Neural cell (in vitro differentiated cells): ENCODE measurements around the gene SERPINB8. TPM values are rescaled to one million over a fixed set of nuclear protein-coding genes. Genes with fewer than 3 reads are reported as not detected.

Experiments used
- H2AFZ ChIP-seq: fragments of 200-600, 300-800 bp; sonication (generic), shearing (Covaris generic); 2 replicates; pipeline ENCODE4 v1.6.0; 2014; ENCODE audit warnings: low read depth, mild to moderate bottlenecking, antibody characterized with exemption, low read length, moderate library complexity
- H3F3A ChIP-seq: fragments of 200-600 bp; shearing (Covaris generic); 2 replicates; pipeline ENCODE4 v1.6.1; 2016; ENCODE audit warnings: mild to moderate bottlenecking, moderate library complexity, mixed read lengths, antibody characterized with exemption, low read length; ENCODE audit not compliant: insufficient read depth, poor library complexity, severe bottlenecking
- H3K27ac ChIP-seq: fragments of 200-600, 300-800 bp; sonication (generic), shearing (Covaris generic); 2 replicates; pipeline ENCODE4 v1.5.1; 2014; ENCODE audit warnings: mild to moderate bottlenecking, low read length, moderate library complexity
- H3K27me3 ChIP-seq: fragments of 300-800, 200-600 bp; sonication (generic), shearing (Covaris generic); 2 replicates; pipeline ENCODE4 v1.6.0; 2014; ENCODE audit warnings: mild to moderate bottlenecking, low read depth, low read length, moderate library complexity; ENCODE audit not compliant: insufficient read depth
- H3K36me3 ChIP-seq: fragments of 300-800, 200-600 bp; sonication (generic), shearing (Covaris generic); 2 replicates; pipeline ENCODE4 v1.5.1; 2014; ENCODE audit warnings: mild to moderate bottlenecking, antibody characterized with exemption, low read length, moderate library complexity; ENCODE audit not compliant: insufficient read depth
- H3K4me2 ChIP-seq: fragments of 300-800, 200-600 bp; sonication (generic), shearing (Covaris generic); 2 replicates; pipeline ENCODE4 v1.6.0; 2014; ENCODE audit warnings: mild to moderate bottlenecking, low read length
- H3K4me3 ChIP-seq: fragments of 300-800, 200-600 bp; sonication (generic), shearing (Covaris generic); 2 replicates; pipeline ENCODE4 v1.5.1; 2014; ENCODE audit warnings: mild to moderate bottlenecking, low read length, moderate library complexity
- H3K79me2 ChIP-seq: fragments of 200-600 bp; shearing (Covaris generic); replicated peaks from 2 replicates; pipeline ENCODE4 v1.6.0; 2014; ENCODE audit warnings: mild to moderate bottlenecking, low read length, moderate library complexity; ENCODE audit not compliant: insufficient read depth
- H3K9ac ChIP-seq: fragments of 300-800, 200-600 bp; sonication (generic), shearing (Covaris generic); 2 replicates; pipeline ENCODE4 v1.6.1; 2016; ENCODE audit warnings: mild to moderate bottlenecking, low read length, mixed read lengths
- H3K9me2 ChIP-seq: fragments of 200-600 bp; shearing (Covaris generic); 2 replicates; pipeline ENCODE4 v1.6.1; 2016; ENCODE audit warnings: mild to moderate bottlenecking, low read length, mixed read lengths; ENCODE audit not compliant: insufficient read depth
- H3K9me3 ChIP-seq: fragments of 200-600, 300-800 bp; sonication (generic), shearing (Covaris generic); 2 replicates; pipeline ENCODE4 v1.6.1; 2016; ENCODE audit warnings: mild to moderate bottlenecking, mixed run types, low read length, moderate library complexity, mixed read lengths
- H4K20me1 ChIP-seq: fragments of 200-600 bp; shearing (Covaris generic); 2 replicates; pipeline ENCODE4 v1.6.1; 2016; ENCODE audit warnings: mild to moderate bottlenecking, mixed run types; ENCODE audit not compliant: insufficient read depth
- CTCF ChIP-seq: fragments of 450-650 bp; IDR thresholded peaks from 2 replicates; pipeline ENCODE4 v1.5.1; 2014; ENCODE audit warnings: antibody characterized with exemption, mild to moderate bottlenecking, moderate library complexity; ENCODE audit not compliant: poor library complexity, severe bottlenecking
- EP300 ChIP-seq: fragments of 450-650 bp; conservative IDR thresholded peaks from 2 replicates; pipeline ENCODE4 v1.6.1; 2014; ENCODE audit warnings: antibody characterized with exemption, mild to moderate bottlenecking, moderate library complexity; ENCODE audit not compliant: poor library complexity, severe bottlenecking
- EZH2 ChIP-seq: fragments of 200-600, 300-800 bp; shearing (Covaris generic), sonication (generic); IDR thresholded peaks from 2 replicates; pipeline ENCODE4 v1.6.1; 2014; ENCODE audit warnings: antibody characterized with exemption, low read length, borderline replicate concordance, mild to moderate bottlenecking; ENCODE audit not compliant: insufficient read depth, poor library complexity, severe bottlenecking
- MXI1 ChIP-seq: fragments of 450-650 bp; conservative IDR thresholded peaks from 2 replicates; pipeline ENCODE4 v1.6.1; 2014; ENCODE audit warnings: antibody characterized with exemption, mild to moderate bottlenecking; ENCODE audit not compliant: poor library complexity, severe bottlenecking
- POLR2AphosphoS5 ChIP-seq: IDR thresholded peaks from 2 replicates; pipeline ENCODE4 v1.6.1; 2012
- RAD21 ChIP-seq: fragments of 450-650 bp; conservative IDR thresholded peaks from 2 replicates; pipeline ENCODE4 v1.6.1; 2014; ENCODE audit warnings: antibody characterized with exemption, mild to moderate bottlenecking, moderate library complexity
- REST ChIP-seq: IDR thresholded peaks from 2 replicates; pipeline ENCODE4 v1.6.1; 2012; ENCODE audit warnings: borderline replicate concordance
- SMC3 ChIP-seq: fragments of 450-650 bp; conservative IDR thresholded peaks from 2 replicates; pipeline ENCODE4 v1.6.1; 2014; ENCODE audit warnings: antibody characterized with exemption, mild to moderate bottlenecking, moderate library complexity; ENCODE audit not compliant: poor library complexity
- TAF1 ChIP-seq: IDR thresholded peaks from 2 replicates; pipeline ENCODE4 v1.6.1; 2012; ENCODE audit warnings: low read depth
- polyA plus RNA-seq: library from polyadenylated mRNA; depleted of rRNA; stranded (reverse); fragments of >200 nt; gene quantifications from 2 replicates; pipeline ENCODE4 v1.2.3, GENCODE V29; 2014

The SERPINB8 gene
- polyA plus RNA-seq, 1 donor from 2014 or later, result 2.0 TPM

- Histone ChIP-seq H3K79me2 (no peaks in the 10 kb centered on the region), H4K20me1 (no peaks in the 10 kb centered on the region), H3K9me2 (no peaks in the 10 kb centered on the region), H3K9ac (no peak overlapping the region), H3K4me2 (no peak overlapping the region), H3K36me3 (no peaks in the 10 kb centered on the region), H3K27ac (no peak overlapping the region), H2AFZ (no peak overlapping the region), H3K4me3 (no peak overlapping the region), H3K27me3 (no peaks in the 10 kb centered on the region), H3K9me3 (no peaks in the 10 kb centered on the region), H3F3A (no peaks in the 10 kb centered on the region)
- no peak for TF ChIP-seq CTCF
- no peak for TF ChIP-seq EP300
- no peak for TF ChIP-seq SMC3
- no peak for TF ChIP-seq MXI1
- TF ChIP-seq TAF1, result no peak
- no peak for TF ChIP-seq EZH2
- TF ChIP-seq REST, result no peak
- TF ChIP-seq POLR2AphosphoS5, result no peak
- TF ChIP-seq RAD21, result no peak
Measured at GRCh38 chr18:63997606-63998005, 27.7 kb downstream of the SERPINB8 start.

- no peaks in the 10 kb centered on the region for H3K27me3 ChIP-seq
- H3K9me3 ChIP-seq, result no peaks in the 10 kb centered on the region
- H3K4me2 ChIP-seq, result no peak overlapping the region
- no peak overlapping the region for H3K27ac ChIP-seq
- H4K20me1 ChIP-seq, result no peaks in the 10 kb centered on the region
- no peak overlapping the region for H3K9ac ChIP-seq
- H3K79me2 ChIP-seq, result no peaks in the 10 kb centered on the region
- H2AFZ ChIP-seq, result no peak overlapping the region
- no peak overlapping the region for H3K4me3 ChIP-seq
- no peaks in the 10 kb centered on the region for H3K9me2 ChIP-seq
- no peaks in the 10 kb centered on the region for H3K36me3 ChIP-seq
- H3F3A ChIP-seq, result no peaks in the 10 kb centered on the region
- TF ChIP-seq TAF1, result no peak
- TF ChIP-seq POLR2AphosphoS5, result no peak
- TF ChIP-seq EZH2, result no peak
- TF ChIP-seq SMC3, result no peak
- TF ChIP-seq MXI1, result no peak
- TF ChIP-seq EP300, result no peak
- TF ChIP-seq RAD21, result no peak
- no peak for TF ChIP-seq CTCF
- TF ChIP-seq REST, result no peak
Measured at GRCh38 chr18:63999871-64000270, 30.0 kb downstream of the SERPINB8 start.
